SW480 (cell line): Measurements from ENCODE around the gene POU3F1.

Source experiments
- DNase-seq: peaks from one replicate; pipeline ENCODE4 v3.0.0-alpha.2; 2016; ENCODE audit warnings: low spot score

Gene POU3F1

GRCh38 chr1:38073534-38074301 is 27.1 kb upstream of the POU3F1 start:
- no peak for DNase-seq

GRCh38 chr1:38072858-38073257 is 26.3 kb upstream of the POU3F1 start:
- DNase-seq: no peak

- DNase-seq: peak; percentile 49
These were observed 25.0 kb upstream of the POU3F1 start for GRCh38 chr1:38071312-38072256.

GRCh38 chr1:38068980-38069340 is 22.4 kb upstream of the POU3F1 start:
- DNase-seq: no peak

- no peak for DNase-seq
These were observed 21.8 kb upstream of the POU3F1 start for GRCh38 chr1:38068220-38068979.

GRCh38 chr1:38064197-38064903 is 17.8 kb upstream of the POU3F1 start:
- DNase-seq: peak; percentile 78

GRCh38 chr1:38063616-38064015 is 17.0 kb upstream of the POU3F1 start:
- no peak for DNase-seq

GRCh38 chr1:38062361-38063288 is 16.0 kb upstream of the POU3F1 start:
- no peak for DNase-seq

GRCh38 chr1:38061883-38062328 is 15.3 kb upstream of the POU3F1 start:
- DNase-seq: no peak

- no peak for DNase-seq
These were observed 14.7 kb upstream of the POU3F1 start for GRCh38 chr1:38061290-38061689.

GRCh38 chr1:38060498-38060897 is 13.9 kb upstream of the POU3F1 start:
- no peak for DNase-seq

- no peak for DNase-seq
These were observed 13.2 kb upstream of the POU3F1 start for GRCh38 chr1:38059635-38060250.

GRCh38 chr1:38055965-38056364 is 9.4 kb upstream of the POU3F1 start:
- no peak for DNase-seq

- DNase-seq: no peak
These were observed 8.8 kb upstream of the POU3F1 start for GRCh38 chr1:38055398-38055797.

- peak; percentile 17 for DNase-seq
These were observed 7.0 kb upstream of the POU3F1 start for GRCh38 chr1:38053416-38054091.

- DNase-seq: no peak
These were observed 6.3 kb upstream of the POU3F1 start for GRCh38 chr1:38052750-38053415.

- no peak for DNase-seq
These were observed 4.5 kb upstream of the POU3F1 start for GRCh38 chr1:38051079-38051543.

- DNase-seq: no peak
These were observed 3.9 kb upstream of the POU3F1 start for GRCh38 chr1:38050397-38051078.
